ENCODE measurements around the gene EPC1.

GRCh38 chr10:32256613-32257437 is 90.1 kb downstream of the EPC1 start:
- TF ChIP-seq MAX (IDR thresholded peaks at IDR 0.05): no peak
- no peak for TF ChIP-seq REST (IDR thresholded peaks at IDR 0.05)
- TF ChIP-seq EP300 (IDR thresholded peaks at IDR 0.05): no peak
- TF ChIP-seq SREBF2 (IDR thresholded peaks at IDR 0.05): no peak
- no peak for TF ChIP-seq POLR2A (IDR thresholded peaks at IDR 0.05; ENCODE audit: low read length)

Data from A549 (cell line).